ENCODE results near the gene FGFBP3.

Gene FGFBP3

GRCh38 chr10:91883549-91884444 lies 25.5 kb downstream of the FGFBP3 start:
- CTCF ChIA-PET: interaction anchor here (0.6 kb wide), 1 partner anchor 497 kb away, joined by 3 read pairs; no protein-coding TSS in a partner anchor
- POLR2A ChIA-PET: no interaction called here
- no peak for TF ChIP-seq CTCF (IDR thresholded peaks at IDR 0.05; ENCODE audit: control extremely low read depth, extremely low read depth, low read depth, missing control alignments)
- DNase-seq (ENCODE audit: extremely low spot score): no peak

- POLR2A ChIA-PET: no interaction called here
- CTCF ChIA-PET: interaction anchor here (1.5 kb wide), 1 partner anchor 23 kb away, joined by 3 read pairs; no protein-coding TSS in a partner anchor
- no peak for DNase-seq (ENCODE audit: extremely low spot score)
- TF ChIP-seq CTCF (IDR thresholded peaks at IDR 0.05; ENCODE audit: control extremely low read depth, extremely low read depth, low read depth, missing control alignments): no peak
These were observed 29.0 kb downstream of the FGFBP3 start for GRCh38 chr10:91880310-91880709.

- ChIA-PET POLR2A (no interaction called here), CTCF (interaction anchor here (1.5 kb wide), 1 partner anchor 23 kb away, joined by 3 read pairs; no protein-coding TSS in a partner anchor)
- TF ChIP-seq CTCF (IDR thresholded peaks at IDR 0.05; ENCODE audit: control extremely low read depth, extremely low read depth, low read depth, missing control alignments): no peak
- DNase-seq (ENCODE audit: extremely low spot score): no peak
These were observed 29.6 kb downstream of the FGFBP3 start for GRCh38 chr10:91879515-91880170.

GRCh38 chr10:91875779-91876178 lies 33.5 kb downstream of the FGFBP3 start:
- no peak for TF ChIP-seq CTCF (IDR thresholded peaks at IDR 0.05; ENCODE audit: control extremely low read depth, extremely low read depth, low read depth, missing control alignments)
- ChIA-PET CTCF (no interaction called here), POLR2A (no interaction called here)
- no peak for DNase-seq (ENCODE audit: extremely low spot score)

GRCh38 chr10:91875156-91875555 lies 34.1 kb downstream of the FGFBP3 start:
- POLR2A ChIA-PET: no interaction called here
- no peak for TF ChIP-seq CTCF (IDR thresholded peaks at IDR 0.05; ENCODE audit: control extremely low read depth, extremely low read depth, low read depth, missing control alignments)
- CTCF ChIA-PET: no interaction called here
- no peak for DNase-seq (ENCODE audit: extremely low spot score)

- no peak for TF ChIP-seq CTCF (IDR thresholded peaks at IDR 0.05; ENCODE audit: control extremely low read depth, extremely low read depth, low read depth, missing control alignments)
- no peak for DNase-seq (ENCODE audit: extremely low spot score)
- ChIA-PET CTCF (interaction anchor here (1.1 to 1.5 kb wide), 2 partner anchors 35 to 69 kb away, joined by 4 read pairs; no protein-coding TSS in a partner anchor), POLR2A (no interaction called here)
These were observed 43.7 kb downstream of the FGFBP3 start for GRCh38 chr10:91865562-91866081.
